ENCODE data around the gene GAPDHS.

Gene GAPDHS

DNA sequence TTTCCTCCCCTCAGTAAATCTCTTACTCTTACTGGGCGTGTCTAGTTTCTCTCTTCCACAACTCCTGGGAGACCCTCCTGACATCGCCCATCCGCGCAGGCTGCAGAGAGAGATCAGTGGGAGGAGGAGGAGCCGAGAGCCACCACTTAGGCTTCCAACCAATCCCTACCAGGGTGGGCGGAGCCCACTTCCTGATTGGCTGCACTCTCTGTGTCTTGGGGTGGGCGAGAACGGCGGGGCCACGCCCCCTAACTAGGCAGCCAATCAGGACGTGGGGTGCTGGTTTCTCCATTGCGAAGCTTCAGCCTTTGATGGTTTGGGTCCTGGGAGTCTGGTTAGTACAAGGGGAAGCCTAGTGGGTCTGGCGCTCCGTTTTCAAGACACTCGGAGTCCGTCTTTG is 52.6 kb downstream of the GAPDHS start, which contains the start of gene PMIS2:
Gene PMIS2 (plus strand): TSS at position 326 of the 400 bp plus-strand sequence. CDS start 87 bp downstream, outside the sequence.
- H3K27ac ChIP-seq = no peak within 1 kb of the TSS
- no peak for TF ChIP-seq CTCF (conservative IDR thresholded peaks at IDR 0.05)
- no peak for TF ChIP-seq ZFX (IDR thresholded peaks at IDR 0.05)

DNA sequence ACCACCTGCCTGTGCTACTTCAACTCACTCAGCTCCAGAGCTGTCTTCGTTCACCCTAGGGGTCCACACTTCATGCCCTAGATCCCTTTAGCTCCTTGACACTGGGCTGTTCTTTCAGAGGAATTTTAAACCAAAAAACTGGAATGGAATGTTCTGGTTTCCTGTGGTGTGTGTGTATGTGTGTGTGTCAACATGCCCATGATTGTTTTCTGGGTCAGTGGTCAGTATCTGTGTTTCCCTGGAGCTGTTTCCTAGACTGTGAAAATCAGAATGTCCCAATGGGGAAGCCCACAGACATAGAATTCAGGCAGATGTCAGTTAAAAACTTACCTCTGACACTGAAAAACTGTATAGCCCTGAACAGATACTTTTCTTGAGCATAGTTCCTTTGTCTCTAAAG is 54.1 kb downstream of the GAPDHS start:
- H3K27ac ChIP-seq = no peak overlapping the region
- TF ChIP-seq CTCF (conservative IDR thresholded peaks at IDR 0.05) (no peak), ZFX (IDR thresholded peaks at IDR 0.05) (no peak)

GRCh38 chr19:35590875-35591274 is 57.6 kb downstream of the GAPDHS start:
- TF ChIP-seq CTCF (conservative IDR thresholded peaks at IDR 0.05) (no peak), ZFX (IDR thresholded peaks at IDR 0.05) (no peak)
- no peak overlapping the region for H3K27ac ChIP-seq

- TF ChIP-seq CTCF (conservative IDR thresholded peaks at IDR 0.05) (no peak; the same call in 1 of the 2 replicates), ZFX (IDR thresholded peaks at IDR 0.05) (no peak)
- H3K27ac ChIP-seq = no peak overlapping the region
These were observed 59.0 kb downstream of the GAPDHS start for GRCh38 chr19:35592226-35592625.
